PC-3 (cell line): ENCODE data around the gene G6PD. TPM values are rescaled to one million over a fixed set of nuclear protein-coding genes. Genes with fewer than 3 reads are reported as not detected.

Experiments
- ATAC-seq: fragments of 200-7000 bp; cut with Tn5 transposase; 2 replicates; pipeline ENCODE4 v1.9.1; 2020; ENCODE audit warnings: mild to moderate bottlenecking, moderate library complexity
- BruUV-seq: library from RNA; stranded (reverse); fragments of 400-500 nt; replicated peaks from 2 replicates; lab custom pipeline; 2021; lab: Mats Ljungman, UMichigan
- CTCF ChIA-PET: fragments of 300-600 bp; sonication (Branson Sonifier 250); formaldehyde crosslinking; loops from one replicate; lab custom pipeline; 2022; ENCODE audit warnings: antibody characterized with exemption; lab: Charles Lee
- POLR2A ChIA-PET: fragments of 300-600 bp; sonication (Branson Sonifier 250); formaldehyde crosslinking; loops from one replicate; lab custom pipeline; 2022; ENCODE audit warnings: antibody characterized with exemption; ENCODE audit not compliant: unreplicated experiment; lab: Charles Lee
- DNase-seq: peaks from one replicate; pipeline ENCODE4 v3.0.0-alpha.2; 2015
- H2AFZ ChIP-seq: fragments of 300-600 bp; sonication (generic); 2 replicates; pipeline ENCODE4 v1.6.0; 2016; ENCODE audit warnings: antibody characterized with exemption, low read length
- H3F3A ChIP-seq: fragments of 300-600 bp; sonication (generic); one replicate; pipeline ENCODE4 v1.6.0; 2017; ENCODE audit warnings: antibody characterized with exemption, low read length, control low read depth, mild to moderate bottlenecking; ENCODE audit not compliant: unreplicated experiment
- H3K27ac ChIP-seq: fragments of 300-600 bp; sonication (generic); 2 replicates; pipeline ENCODE4 v1.5.1; 2016; ENCODE audit warnings: mild to moderate bottlenecking, low read length
- H3K27me3 ChIP-seq: fragments of 300-600 bp; sonication (generic); 2 replicates; pipeline ENCODE4 v1.6.1; 2016; ENCODE audit warnings: low read length, mixed read lengths
- H3K36me3 ChIP-seq: fragments of 300-600 bp; sonication (generic); 2 replicates; pipeline ENCODE4 v1.6.1; 2016; ENCODE audit warnings: low read depth, mixed run types, low read length, mixed read lengths
- H3K4me1 ChIP-seq: fragments of 300-600 bp; sonication (generic); 2 replicates; pipeline ENCODE4 v1.5.1; 2016; ENCODE audit warnings: low read length; ENCODE audit not compliant: insufficient read depth
- H3K4me2 ChIP-seq: fragments of 300-600 bp; sonication (generic); 2 replicates; pipeline ENCODE4 v1.6.0; 2016; ENCODE audit warnings: low read length
- H3K4me3 ChIP-seq: fragments of 300-600 bp; sonication (generic); 2 replicates; pipeline ENCODE4 v1.5.1; 2016; ENCODE audit warnings: mild to moderate bottlenecking, low read length, mixed read lengths
- H3K79me2 ChIP-seq: fragments of 300-600 bp; sonication (generic); 2 replicates; pipeline ENCODE4 v1.6.1; 2017; ENCODE audit warnings: low read length, mixed read lengths
- H3K9ac ChIP-seq: fragments of 300-600 bp; sonication (generic); 2 replicates; pipeline ENCODE4 v1.6.0; 2016; ENCODE audit warnings: mild to moderate bottlenecking, low read length
- H3K9me2 ChIP-seq: fragments of 300-600 bp; sonication (generic); replicated peaks from 2 replicates; pipeline ENCODE4 v1.6.1; 2016; ENCODE audit warnings: mixed run types, low read length, mixed read lengths
- H3K9me3 ChIP-seq: fragments of 300-600 bp; sonication (generic); 2 replicates; pipeline ENCODE4 v1.6.1; 2016; ENCODE audit warnings: low read length, mixed read lengths
- H4K20me1 ChIP-seq: fragments of 300-600 bp; sonication (generic); 2 replicates; pipeline ENCODE4 v1.6.1; 2016; ENCODE audit warnings: low read length, mixed read lengths
- EZH2 ChIP-seq: fragments of 300-600 bp; sonication (generic); IDR thresholded peaks from one replicate; pipeline ENCODE4 v1.6.1; 2017; ENCODE audit warnings: antibody characterized with exemption, mild to moderate bottlenecking, low read length; ENCODE audit not compliant: unreplicated experiment
- EZH2phosphoT487 ChIP-seq: fragments of 300-600 bp; sonication (generic); IDR thresholded peaks from 2 replicates; pipeline ENCODE4 v1.6.1; 2018; ENCODE audit warnings: mild to moderate bottlenecking, antibody characterized with exemption, low read length, borderline replicate concordance
- intact Hi-C: fragments of 100-400 bp; cut with micrococcal nuclease; formaldehyde crosslinking; loops from 2 replicates; pipeline ENCODE4 v1.9.0; 2023
- total RNA-seq: library from RNA; depleted of rRNA; stranded (reverse); fragments of >200 nt; gene quantifications from 2 replicates; pipeline ENCODE4 v1.2.3, GENCODE V29; 2014
- TF ChIP-seq, protein P1 (sequence below): fragments of 300-600 bp; sonication (generic); conservative IDR thresholded peaks from 2 replicates; pipeline ENCODE4 v1.5.1; 2017; ENCODE audit warnings: antibody characterized with exemption, low read depth, mild to moderate bottlenecking, low read length

Gene G6PD
- total RNA-seq, 1 experiment from 2014 or later: 121 TPM

GRCh38 chrX:154542723-154543424 lies 3.8 kb downstream of the G6PD start:
- intact Hi-C loops: no loop called here
- TF ChIP-seq EZH2: no peak
- TF ChIP-seq EZH2phosphoT487: no peak
- TF ChIP-seq, protein P1, sequence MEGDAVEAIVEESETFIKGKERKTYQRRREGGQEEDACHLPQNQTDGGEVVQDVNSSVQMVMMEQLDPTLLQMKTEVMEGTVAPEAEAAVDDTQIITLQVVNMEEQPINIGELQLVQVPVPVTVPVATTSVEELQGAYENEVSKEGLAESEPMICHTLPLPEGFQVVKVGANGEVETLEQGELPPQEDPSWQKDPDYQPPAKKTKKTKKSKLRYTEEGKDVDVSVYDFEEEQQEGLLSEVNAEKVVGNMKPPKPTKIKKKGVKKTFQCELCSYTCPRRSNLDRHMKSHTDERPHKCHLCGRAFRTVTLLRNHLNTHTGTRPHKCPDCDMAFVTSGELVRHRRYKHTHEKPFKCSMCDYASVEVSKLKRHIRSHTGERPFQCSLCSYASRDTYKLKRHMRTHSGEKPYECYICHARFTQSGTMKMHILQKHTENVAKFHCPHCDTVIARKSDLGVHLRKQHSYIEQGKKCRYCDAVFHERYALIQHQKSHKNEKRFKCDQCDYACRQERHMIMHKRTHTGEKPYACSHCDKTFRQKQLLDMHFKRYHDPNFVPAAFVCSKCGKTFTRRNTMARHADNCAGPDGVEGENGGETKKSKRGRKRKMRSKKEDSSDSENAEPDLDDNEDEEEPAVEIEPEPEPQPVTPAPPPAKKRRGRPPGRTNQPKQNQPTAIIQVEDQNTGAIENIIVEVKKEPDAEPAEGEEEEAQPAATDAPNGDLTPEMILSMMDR: no peak
- CTCF ChIA-PET: no interaction called here
- Histone ChIP-seq H3K79me2 (peaks cover 71% of the 10 kb centered on the region), H2AFZ (no peak overlapping the region), H3K9me3 (no peaks in the 10 kb centered on the region), H3K4me3 (peak overlapping the region; percentile 32; the same call in 1 of the 2 replicates), H3K27ac (peak overlapping the region; percentile 96), H4K20me1 (no peaks in the 10 kb centered on the region), H3F3A (no peaks in the 10 kb centered on the region), H3K36me3 (0 out of 2 replicates have a peak, but pooled peaks cover 6% of the 10 kb centered on the region), H3K9me2 (no peaks in the 10 kb centered on the region), H3K27me3 (no peaks in the 10 kb centered on the region), H3K4me2 (peak overlapping the region; percentile 68), H3K4me1 (peaks cover 50% of the 10 kb centered on the region), H3K9ac (peak overlapping the region; percentile 75)
- ATAC-seq (no peak), DNase-seq (no peak)
- no TSS peak for BruUV-seq
- POLR2A ChIA-PET: no interaction called here

- no peak overlapping the region for H2AFZ ChIP-seq
- CTCF ChIA-PET: interaction anchor here (0.6 kb wide), 1 partner anchor 15 kb away, joined by 5 read pairs; no protein-coding TSS in a partner anchor
- peak; percentile 96 for DNase-seq
- H3K4me3 ChIP-seq: peak overlapping the region; percentile 50
- H3K9me2 ChIP-seq: no peaks in the 10 kb centered on the region
- intact Hi-C loops: no loop called here
- H3K4me2 ChIP-seq: peak overlapping the region; percentile 77
- ATAC-seq: peak; percentile 49
- 0 out of 2 replicates have a peak, but pooled peaks cover 6% of the 10 kb centered on the region for H3K36me3 ChIP-seq
- H3K27ac ChIP-seq: peak overlapping the region; percentile 96
- H3K4me1 ChIP-seq: peaks cover 50% of the 10 kb centered on the region
- peak overlapping the region; percentile 77 for H3K9ac ChIP-seq
- POLR2A ChIA-PET: interaction anchor here (0.7 kb wide), 1 partner anchor 171 kb away, joined by 3 read pairs; no protein-coding TSS in a partner anchor
- H3K79me2 ChIP-seq: peaks cover 74% of the 10 kb centered on the region
- no peaks in the 10 kb centered on the region for H4K20me1 ChIP-seq
- H3K27me3 ChIP-seq: no peaks in the 10 kb centered on the region
- H3F3A ChIP-seq: no peaks in the 10 kb centered on the region
- BruUV-seq: no TSS peak
- H3K9me3 ChIP-seq: no peaks in the 10 kb centered on the region
- TF ChIP-seq, protein P1: no peak
- TF ChIP-seq EZH2phosphoT487: peak; percentile 63; the same call in 1 of the 2 replicates
Observed at GRCh38 chrX:154541896-154542722, 4.5 kb downstream of the G6PD start.
